CD4-positive, alpha-beta T cell treated with Interleukin-15 for 4 hours (primary cell): ENCODE measurements around the gene RAMAC.
"Not testable (repeated sequence)": the region's sequence is repeated elsewhere in the genome, so short reads cannot be mapped to it uniquely, and the experiment has no call there.

Source experiments
- DNase-seq: peaks from one replicate; pipeline ENCODE4 v3.0.0-alpha.2; 2020; ENCODE audit warnings: low spot score

Gene RAMAC

DNA sequence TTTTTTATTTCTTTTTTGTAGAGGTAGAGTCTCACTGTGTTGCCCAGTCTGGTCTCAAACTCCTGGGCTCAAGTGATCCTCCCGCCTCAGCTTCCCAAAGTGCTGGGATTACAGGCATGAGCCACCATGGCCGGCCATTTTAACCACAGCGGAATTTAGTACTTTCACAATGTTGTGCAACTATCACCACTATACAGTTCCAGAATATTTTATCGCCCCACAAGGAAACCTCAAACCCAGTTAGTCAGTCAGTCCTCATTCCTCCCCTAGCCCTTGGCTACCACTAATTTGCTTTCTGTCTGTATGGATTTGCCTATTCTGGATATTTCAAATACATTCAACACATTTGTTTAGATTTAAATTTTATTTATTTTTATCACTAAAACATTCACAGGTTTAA lies 17.9 kb upstream of the RAMAC start:
- DNase-seq, result no peak

DNA sequence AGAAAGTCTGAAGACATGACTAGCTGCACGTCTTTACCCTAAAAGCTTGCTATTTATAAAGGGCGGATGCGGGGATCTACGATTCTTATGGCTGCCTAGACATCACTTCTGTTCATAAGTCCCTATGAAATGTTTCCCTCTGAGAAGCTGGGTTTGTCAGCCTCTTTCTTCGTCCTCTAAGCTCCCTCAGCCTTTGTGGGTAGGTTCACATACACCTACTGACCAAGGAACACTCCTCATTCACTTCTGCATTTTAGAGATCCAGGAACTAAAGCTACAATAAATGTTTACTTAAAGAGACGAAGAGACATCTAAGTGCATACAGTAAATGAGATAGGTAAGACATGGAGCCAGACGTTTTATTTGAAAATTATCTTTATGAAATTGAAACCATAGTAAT lies 16.7 kb upstream of the RAMAC start:
- DNase-seq, result no peak

GRCh38 chr15:82970078-82970686 lies 15.8 kb upstream of the RAMAC start:
- no peak for DNase-seq

DNA sequence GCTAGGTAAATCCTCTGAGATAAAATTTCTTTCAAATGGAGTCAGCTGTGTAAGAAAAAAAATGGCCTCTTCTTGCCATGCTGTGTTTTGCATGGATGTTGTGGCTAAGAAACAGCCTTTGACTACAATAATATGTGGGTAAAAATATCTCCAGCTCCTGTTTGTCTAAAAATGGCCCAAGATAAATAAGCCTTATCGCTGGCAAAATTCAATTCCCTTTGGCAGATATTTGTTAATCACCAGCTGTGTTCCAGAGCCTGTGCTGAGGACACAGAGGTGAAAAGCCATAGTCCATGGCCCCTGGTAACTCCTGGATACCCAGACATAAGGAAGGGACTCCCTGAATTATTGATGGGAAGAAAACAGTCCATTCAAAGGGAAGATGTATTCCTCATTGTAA lies 15.3 kb upstream of the RAMAC start:
- DNase-seq, result no peak

DNA sequence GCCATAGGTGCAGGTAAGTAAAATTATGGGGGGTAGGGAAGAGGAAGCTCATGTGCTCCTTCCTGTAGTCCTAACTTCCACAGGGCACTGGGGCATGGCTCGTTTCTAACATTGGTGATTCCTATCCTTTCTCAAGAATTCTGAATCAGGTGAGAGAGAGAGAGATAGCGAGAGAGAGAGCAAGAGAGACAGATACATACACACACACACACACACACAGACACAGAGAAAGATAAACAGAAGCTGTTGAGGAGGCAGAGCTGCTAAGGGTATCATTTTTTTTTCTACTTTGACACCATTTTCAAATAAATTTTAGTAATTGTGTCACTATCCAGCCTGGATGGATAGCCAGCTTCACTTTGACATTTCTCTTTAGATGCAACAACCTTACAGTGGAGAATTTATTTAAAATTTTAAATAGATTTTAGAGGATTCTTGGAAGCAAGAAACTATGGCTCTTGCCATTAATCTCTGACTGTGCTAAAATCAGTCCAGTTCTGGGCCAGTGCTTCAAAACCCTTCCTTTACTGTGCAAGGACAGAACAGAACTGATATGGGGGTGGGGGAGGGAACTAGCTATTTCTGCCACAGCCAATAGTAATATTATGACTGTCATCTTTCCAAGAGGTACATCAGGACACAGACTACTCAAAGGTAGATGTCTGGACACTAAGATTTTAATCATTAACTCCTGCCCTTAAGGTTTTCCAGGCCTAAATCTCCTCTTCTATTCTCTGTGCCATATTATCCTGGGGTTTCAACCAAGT lies 14.6 kb upstream of the RAMAC start:
- DNase-seq, result no peak

- no peak for DNase-seq
Observed at GRCh38 chr15:82972990-82973389, 13.0 kb upstream of the RAMAC start.

DNA sequence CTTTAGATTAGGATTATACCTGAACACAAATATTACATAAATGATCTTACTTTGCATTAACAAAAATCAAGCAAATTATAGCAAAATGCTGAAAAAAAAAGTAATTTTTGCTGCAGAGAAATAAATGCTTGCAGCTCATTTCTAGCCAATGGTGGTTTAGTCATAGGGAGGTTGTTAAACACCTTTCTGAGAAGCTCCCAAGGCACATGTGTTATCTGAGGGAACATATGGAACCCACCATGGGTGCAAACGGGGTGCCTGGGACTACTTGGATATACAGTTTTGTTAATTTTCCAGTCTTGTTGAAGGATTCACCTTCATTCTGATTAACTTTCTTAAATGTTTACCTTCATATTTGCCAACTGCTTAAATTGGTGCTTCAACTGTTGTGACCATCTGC lies 8.9 kb upstream of the RAMAC start:
- DNase-seq, result no peak

DNA sequence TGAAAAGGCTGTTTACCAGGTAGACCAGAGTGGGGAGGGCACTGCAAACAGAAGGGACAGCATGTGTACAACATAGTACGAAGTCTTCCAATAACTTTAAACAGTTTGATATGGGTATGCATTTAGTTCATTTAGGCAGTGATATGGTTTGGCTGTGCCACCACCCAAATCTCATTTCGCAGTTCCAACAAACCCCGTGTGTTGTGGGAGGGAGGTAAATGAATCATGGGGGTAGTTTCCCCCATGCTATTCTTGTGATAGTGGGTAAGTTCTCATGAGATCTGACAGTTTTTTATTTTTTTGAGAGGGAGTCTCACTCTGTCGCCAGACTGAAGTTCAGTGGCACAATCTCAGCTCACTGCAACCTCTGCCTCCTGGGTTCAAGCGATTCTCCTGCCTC lies 7.6 kb upstream of the RAMAC start:
- DNase-seq, result no peak

DNA sequence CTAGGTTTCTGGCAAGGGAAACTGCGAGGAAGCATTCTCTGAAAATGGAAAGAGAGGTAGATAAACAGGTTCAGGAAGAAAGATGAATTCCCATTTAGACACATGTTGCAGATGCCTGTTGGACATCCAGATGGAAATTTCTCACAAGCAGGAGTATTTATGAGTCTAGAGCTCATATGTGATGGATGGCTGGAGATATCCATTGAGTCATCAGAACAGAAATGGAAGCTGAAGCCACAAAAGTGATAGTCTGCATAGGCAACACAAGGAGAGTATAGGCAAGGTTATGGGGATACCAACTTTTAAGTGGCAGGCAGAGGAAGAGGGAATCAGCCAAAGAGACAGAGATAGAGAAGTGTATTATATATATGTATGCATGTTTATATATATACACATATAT lies 6.3 kb upstream of the RAMAC start:
- DNase-seq, result no peak

DNA sequence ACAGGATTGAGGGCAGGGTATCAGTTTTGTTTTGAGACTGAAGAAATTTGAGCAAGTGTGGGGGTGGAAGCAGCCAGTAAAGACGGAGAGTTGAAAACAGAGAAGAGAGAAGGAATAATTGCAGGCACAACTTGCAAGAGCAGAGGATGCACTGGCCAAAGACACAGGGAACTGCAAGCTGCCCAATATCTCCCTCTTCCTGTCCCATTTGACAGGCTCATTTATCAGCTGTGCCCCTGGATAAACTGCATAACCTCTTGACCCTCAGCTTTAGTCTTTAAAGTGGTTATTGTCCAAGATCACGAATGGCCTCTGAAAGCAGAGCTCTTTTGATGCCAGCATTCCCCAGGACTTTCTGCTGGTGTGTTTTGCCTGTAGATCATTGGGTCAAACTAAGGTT lies 5.0 kb upstream of the RAMAC start:
- DNase-seq, result no peak

DNA sequence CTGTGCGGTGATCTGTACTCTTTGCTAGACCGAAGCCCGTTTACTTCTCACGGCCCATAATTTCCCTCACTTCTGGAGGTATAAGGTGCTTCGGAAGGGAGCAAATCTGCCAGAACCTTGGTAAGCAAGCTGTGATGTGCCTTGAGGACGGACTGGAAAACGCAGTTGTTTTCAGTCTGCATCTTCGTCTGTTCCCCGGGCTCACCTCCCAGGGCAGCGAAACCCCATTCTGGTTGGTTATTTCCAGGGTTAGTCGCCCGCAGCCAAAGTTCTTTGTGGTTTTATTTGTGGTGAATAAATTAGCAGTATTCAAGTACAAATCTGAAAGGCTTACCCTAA lies 401 bp downstream of the RAMAC start:
- peak; percentile 4 for DNase-seq

DNA sequence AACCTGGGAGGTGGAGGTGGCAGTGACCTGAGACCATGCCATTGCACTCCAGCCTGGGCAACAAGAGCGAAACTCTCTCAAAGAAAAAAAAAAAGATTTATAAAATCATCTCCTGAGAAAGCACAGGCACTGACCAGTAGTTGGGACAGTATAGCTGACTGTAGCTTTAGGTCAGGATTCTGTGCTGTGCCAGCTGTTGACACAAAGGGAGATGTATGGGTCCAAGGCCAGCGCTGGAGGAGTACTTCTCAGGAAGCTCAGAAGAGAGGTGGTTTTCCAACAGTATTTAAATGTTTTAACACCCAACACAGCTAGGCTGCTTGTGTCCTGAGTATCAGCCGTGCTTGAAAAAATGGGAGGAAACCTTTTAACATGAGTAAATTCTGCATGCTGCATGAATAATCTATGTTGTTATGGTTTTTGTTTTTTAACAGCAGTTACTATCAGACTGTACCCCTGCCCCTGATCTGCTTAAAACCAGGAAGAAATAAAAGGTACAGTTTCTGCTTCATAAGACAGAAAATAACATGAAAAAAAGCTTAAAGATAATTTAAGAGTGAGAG lies 6.5 kb downstream of the RAMAC start:
- DNase-seq, result no peak

DNA sequence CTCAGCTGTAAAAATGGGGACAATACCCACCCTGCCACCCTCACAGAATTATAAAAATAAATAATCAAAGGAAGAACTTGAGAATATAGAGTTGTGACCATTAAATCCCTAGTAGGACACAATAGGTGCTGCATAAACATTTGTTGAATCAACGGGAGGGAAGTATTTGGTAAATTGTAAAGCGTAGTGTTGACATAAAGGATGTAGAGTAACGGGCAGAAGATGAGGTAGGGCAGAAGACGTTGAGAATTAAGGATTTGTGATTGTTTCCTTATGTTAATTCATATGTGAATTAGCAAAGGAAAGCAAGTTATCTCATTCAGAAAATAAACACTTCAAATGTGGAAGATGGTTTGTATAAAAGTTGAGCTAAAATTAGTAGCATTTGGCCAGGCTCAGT lies 7.1 kb downstream of the RAMAC start:
- no peak for DNase-seq

- no peak for DNase-seq
Observed at GRCh38 chr15:82995076-82995475, 9.1 kb downstream of the RAMAC start.

GRCh38 chr15:82995938-82996337 lies 9.9 kb downstream of the RAMAC start:
- DNase-seq, result no peak

GRCh38 chr15:82999426-82999825 lies 13.4 kb downstream of the RAMAC start:
- no peak for DNase-seq

DNA sequence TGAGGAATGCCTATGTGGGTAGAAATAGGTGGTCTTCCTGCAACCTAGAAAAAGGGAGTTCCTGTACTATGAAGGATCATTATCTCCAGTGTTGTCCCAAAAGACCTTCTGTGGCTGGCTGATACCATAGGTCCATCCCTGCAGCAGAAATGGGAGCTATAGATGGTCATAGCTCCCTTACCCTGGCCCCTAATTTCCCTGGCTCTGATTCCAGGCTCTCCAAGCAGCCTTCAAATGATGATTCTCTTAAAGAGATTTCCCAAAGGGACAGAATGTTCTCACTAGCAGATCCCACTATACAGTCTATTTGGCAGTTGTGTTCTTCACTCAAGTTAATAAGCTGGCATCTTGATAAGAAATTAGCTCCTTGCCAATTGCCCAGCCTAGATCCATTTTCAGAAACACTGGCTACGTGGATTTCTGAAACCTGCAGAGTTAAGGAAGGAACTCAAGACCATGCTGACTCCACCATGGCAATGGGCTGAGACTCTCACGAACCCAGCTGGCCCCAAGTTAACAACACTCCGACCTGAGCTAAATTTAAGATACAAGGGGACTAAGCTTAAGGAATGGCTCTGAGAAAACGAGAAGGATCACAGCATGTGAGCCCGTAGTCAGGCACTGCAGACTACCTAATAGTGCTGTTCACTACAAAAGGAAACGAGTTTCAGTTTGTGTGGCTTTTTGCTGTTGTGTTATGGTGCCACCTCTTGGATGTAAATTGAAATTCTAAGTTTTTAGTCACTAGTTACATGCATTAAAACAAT lies 14.1 kb downstream of the RAMAC start:
- DNase-seq, result peak; percentile 57

- DNase-seq, result not testable (repeated sequence)
Observed at GRCh38 chr15:83000672-83001031, 14.6 kb downstream of the RAMAC start.

GRCh38 chr15:83010709-83011270 lies 24.8 kb downstream of the RAMAC start:
- peak; percentile 81 for DNase-seq

- DNase-seq, result peak; percentile 94
Observed at GRCh38 chr15:83011271-83012075, 25.5 kb downstream of the RAMAC start, which contains the start of gene C15orf40. TSS of gene C15orf40 (minus strand) at chr15:83011639. CDS start at chr15:83011607, 32 bp downstream.

DNA sequence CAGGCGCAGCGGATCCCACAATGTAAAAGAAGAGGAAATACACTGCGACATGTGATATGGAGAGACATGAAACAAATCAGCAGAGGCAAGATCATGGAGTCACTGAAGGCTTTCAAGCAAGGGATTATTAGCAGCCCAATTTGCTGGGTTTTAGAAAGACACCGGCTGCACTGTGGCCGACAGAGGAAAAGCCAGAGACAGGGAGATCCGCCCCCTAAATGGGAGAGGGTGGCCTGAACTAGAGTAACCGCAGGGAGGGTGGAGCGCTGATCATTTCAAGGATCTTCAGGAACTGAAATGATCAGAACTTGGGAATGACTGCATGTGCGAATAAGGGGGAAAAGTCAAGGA lies 26.0 kb downstream of the RAMAC start:
- no peak for DNase-seq

DNA sequence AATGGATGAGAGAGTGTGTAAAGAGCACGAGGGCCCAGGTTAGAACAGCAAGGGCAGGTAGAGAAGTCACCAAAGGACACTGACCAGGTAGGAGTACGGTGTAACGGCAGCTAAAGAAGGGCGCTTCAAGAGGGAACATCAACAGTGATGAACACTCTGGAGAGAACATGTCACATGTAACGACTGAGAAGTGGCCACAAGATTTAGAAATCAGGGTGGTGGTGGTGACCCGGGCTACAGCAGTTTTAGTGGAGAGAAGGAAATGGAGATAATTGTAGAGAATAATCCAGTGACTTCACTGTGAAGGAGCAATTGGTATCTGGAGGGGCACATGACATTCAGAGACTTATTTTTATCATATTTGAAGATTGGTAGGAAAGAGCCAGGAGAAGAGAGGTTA lies 26.6 kb downstream of the RAMAC start:
- no peak for DNase-seq
